ENCODE measurements around the gene CELSR1. TPM values are rescaled to one million over a fixed set of nuclear protein-coding genes. Genes with fewer than 3 reads are reported as not detected.

CELSR1 gene
- total and polyA plus RNA-seq, 2 of the 13 experiments (the other 11 are each of a cell fraction or from before 2014, with no cell fraction given) = 0.78 to 1.8 TPM

GRCh38 chr22:46362203-46362933 is 175.1 kb downstream of the CELSR1 start (continued):
- TF ChIP-seq YY1 (IDR thresholded peaks at IDR 0.05; ENCODE audit: insufficient read depth, insufficient replicate concordance, low read depth, low read length) (no peak), ZNF580 (CRISPR knock-in tag; IDR thresholded peaks at IDR 0.05; ENCODE audit: borderline replicate concordance, low read depth) (0 out of 2 replicates have a peak, but pooled peaks have one; percentile 20), THAP11 (CRISPR knock-in tag; IDR thresholded peaks at IDR 0.05) (peak; percentile 34; the same call in 1 of the 2 replicates), NR2F6 (IDR thresholded peaks at IDR 0.05) (no peak), NR2F6 (CRISPR knock-in tag; IDR thresholded peaks at IDR 0.05) (0 out of 2 replicates have a peak, but pooled peaks have one; percentile 7), TOPORS (CRISPR knock-in tag; IDR thresholded peaks at IDR 0.05) (no peak), ZNF687 (CRISPR knock-in tag; IDR thresholded peaks at IDR 0.05) (peak; percentile 93), ETV5 (CRISPR knock-in tag; IDR thresholded peaks at IDR 0.05; ENCODE audit: borderline replicate concordance) (peak; percentile 66; the same call in 1 of the 2 replicates), ARID2 (CRISPR knock-in tag; IDR thresholded peaks at IDR 0.05; ENCODE audit: borderline replicate concordance) (no peak), TFAP4 (IDR thresholded peaks at IDR 0.05; ENCODE audit: borderline replicate concordance, low read depth) (peak; percentile 71; the same call in 1 of the 2 replicates), MXI1 (IDR thresholded peaks at IDR 0.05; ENCODE audit: borderline replicate concordance, low read depth, low read length) (no peak), STAG1 (CRISPR knock-in tag; IDR thresholded peaks at IDR 0.05) (peak; percentile 70), TFE3 (CRISPR knock-in tag; IDR thresholded peaks at IDR 0.05) (0 out of 2 replicates have a peak, but pooled peaks have one; percentile 21), RFXAP (CRISPR knock-in tag; IDR thresholded peaks at IDR 0.05; ENCODE audit: borderline replicate concordance) (0 out of 2 replicates have a peak, but pooled peaks have one; percentile 52), PAF1 (CRISPR knock-in tag; IDR thresholded peaks at IDR 0.05) (0 out of 2 replicates have a peak, but pooled peaks have one; percentile 45), ZBTB42 (CRISPR knock-in tag; IDR thresholded peaks at IDR 0.05) (no peak), ZEB1 (IDR thresholded peaks at IDR 0.05; ENCODE audit: insufficient replicate concordance, low read depth) (peak; percentile 35), ARID4A (CRISPR knock-in tag; IDR thresholded peaks at IDR 0.05; ENCODE audit: borderline replicate concordance) (peak; percentile 21; the same call in 1 of the 2 replicates)
